Glutamatergic neuron (in vitro differentiated cells): ENCODE results near the gene MLPH. TPM values are rescaled to one million over a fixed set of nuclear protein-coding genes. Genes with fewer than 3 reads are reported as not detected.
A peak's percentile ranks its signal among the peaks of the same experiment; 100 is the strongest.

ENCODE experiments used
- DNase-seq: peaks from one replicate; pipeline ENCODE4 v3.0.0; 2022
- H3K27ac Mint-ChIP-seq: one replicate; pipeline ENCODE4 v1.8.0; 2020; ENCODE audit warnings: mild to moderate bottlenecking, mixed read lengths, inconsistent platforms; ENCODE audit not compliant: unreplicated experiment
- H3K27me3 Mint-ChIP-seq: one replicate; pipeline ENCODE4 v1.8.0; 2020; ENCODE audit warnings: mild to moderate bottlenecking, moderate library complexity, mixed read lengths, inconsistent platforms; ENCODE audit not compliant: unreplicated experiment
- H3K36me3 Mint-ChIP-seq: one replicate; pipeline ENCODE4 v1.8.0; 2020; ENCODE audit warnings: mild to moderate bottlenecking, mixed read lengths, inconsistent platforms; ENCODE audit not compliant: unreplicated experiment
- H3K4me1 Mint-ChIP-seq: one replicate; pipeline ENCODE4 v1.8.0; 2020; ENCODE audit warnings: mild to moderate bottlenecking, low read depth, mixed read lengths, inconsistent platforms; ENCODE audit not compliant: unreplicated experiment
- H3K4me3 Mint-ChIP-seq: one replicate; pipeline ENCODE4 v1.8.0; 2020; ENCODE audit warnings: mild to moderate bottlenecking, mixed read lengths, inconsistent platforms; ENCODE audit not compliant: unreplicated experiment
- H3K9me3 Mint-ChIP-seq: one replicate; pipeline ENCODE4 v1.8.0; 2020; ENCODE audit warnings: mild to moderate bottlenecking, moderate library complexity, mixed read lengths, inconsistent platforms; ENCODE audit not compliant: unreplicated experiment
- total RNA-seq: library from RNA; stranded (reverse); fragmentation: NEBNext Ultra II Directional; extraction: Animal tissue kit (Norgen Biotek cat#: 25700); gene quantifications from one replicate; pipeline ENCODE4 v1.2.1, GENCODE V29; 2021; ENCODE audit not compliant: unreplicated experiment
- TF ChIP-seq, protein P1 (sequence below): fragments of 200-600 bp; sonication (generic); IDR thresholded peaks from one replicate; pipeline ENCODE4 v1.5.0; 2021; ENCODE audit not compliant: partially characterized antibody, unreplicated experiment

MLPH gene
- total RNA-seq, 1 donor from 2014 or later: 4.3 TPM

DNA sequence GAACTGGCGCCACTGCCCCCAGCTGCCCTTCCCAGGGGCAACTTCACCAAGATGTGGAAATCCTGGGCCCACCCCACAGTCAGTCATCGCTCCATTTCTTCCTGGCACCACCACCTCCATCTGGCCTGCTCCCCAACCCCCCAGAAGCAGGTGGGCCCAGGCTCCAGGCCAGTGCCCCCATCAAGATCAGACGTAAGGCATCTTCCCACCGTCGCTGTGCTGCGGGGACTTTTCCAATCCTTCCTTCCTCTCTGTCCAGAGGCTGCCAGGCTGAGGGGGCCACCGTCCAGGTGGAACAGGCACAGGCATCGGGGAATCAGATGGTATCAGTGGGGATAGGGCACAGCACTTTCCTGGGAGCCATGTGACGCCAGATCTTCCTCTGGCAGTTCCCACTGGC lies 87.4 kb downstream of the MLPH start:
- no peaks in the 10 kb centered on the region for H3K4me1 Mint-ChIP-seq
- peaks cover 8% of the 10 kb centered on the region for H3K27me3 Mint-ChIP-seq
- no peaks in the 10 kb centered on the region for H3K36me3 Mint-ChIP-seq
- DNase-seq: no peak
- no peak overlapping the region for H3K27ac Mint-ChIP-seq
- no peaks in the 10 kb centered on the region for H3K9me3 Mint-ChIP-seq
- TF ChIP-seq, protein P1, sequence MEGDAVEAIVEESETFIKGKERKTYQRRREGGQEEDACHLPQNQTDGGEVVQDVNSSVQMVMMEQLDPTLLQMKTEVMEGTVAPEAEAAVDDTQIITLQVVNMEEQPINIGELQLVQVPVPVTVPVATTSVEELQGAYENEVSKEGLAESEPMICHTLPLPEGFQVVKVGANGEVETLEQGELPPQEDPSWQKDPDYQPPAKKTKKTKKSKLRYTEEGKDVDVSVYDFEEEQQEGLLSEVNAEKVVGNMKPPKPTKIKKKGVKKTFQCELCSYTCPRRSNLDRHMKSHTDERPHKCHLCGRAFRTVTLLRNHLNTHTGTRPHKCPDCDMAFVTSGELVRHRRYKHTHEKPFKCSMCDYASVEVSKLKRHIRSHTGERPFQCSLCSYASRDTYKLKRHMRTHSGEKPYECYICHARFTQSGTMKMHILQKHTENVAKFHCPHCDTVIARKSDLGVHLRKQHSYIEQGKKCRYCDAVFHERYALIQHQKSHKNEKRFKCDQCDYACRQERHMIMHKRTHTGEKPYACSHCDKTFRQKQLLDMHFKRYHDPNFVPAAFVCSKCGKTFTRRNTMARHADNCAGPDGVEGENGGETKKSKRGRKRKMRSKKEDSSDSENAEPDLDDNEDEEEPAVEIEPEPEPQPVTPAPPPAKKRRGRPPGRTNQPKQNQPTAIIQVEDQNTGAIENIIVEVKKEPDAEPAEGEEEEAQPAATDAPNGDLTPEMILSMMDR: no peak
- no peak overlapping the region for H3K4me3 Mint-ChIP-seq

DNA sequence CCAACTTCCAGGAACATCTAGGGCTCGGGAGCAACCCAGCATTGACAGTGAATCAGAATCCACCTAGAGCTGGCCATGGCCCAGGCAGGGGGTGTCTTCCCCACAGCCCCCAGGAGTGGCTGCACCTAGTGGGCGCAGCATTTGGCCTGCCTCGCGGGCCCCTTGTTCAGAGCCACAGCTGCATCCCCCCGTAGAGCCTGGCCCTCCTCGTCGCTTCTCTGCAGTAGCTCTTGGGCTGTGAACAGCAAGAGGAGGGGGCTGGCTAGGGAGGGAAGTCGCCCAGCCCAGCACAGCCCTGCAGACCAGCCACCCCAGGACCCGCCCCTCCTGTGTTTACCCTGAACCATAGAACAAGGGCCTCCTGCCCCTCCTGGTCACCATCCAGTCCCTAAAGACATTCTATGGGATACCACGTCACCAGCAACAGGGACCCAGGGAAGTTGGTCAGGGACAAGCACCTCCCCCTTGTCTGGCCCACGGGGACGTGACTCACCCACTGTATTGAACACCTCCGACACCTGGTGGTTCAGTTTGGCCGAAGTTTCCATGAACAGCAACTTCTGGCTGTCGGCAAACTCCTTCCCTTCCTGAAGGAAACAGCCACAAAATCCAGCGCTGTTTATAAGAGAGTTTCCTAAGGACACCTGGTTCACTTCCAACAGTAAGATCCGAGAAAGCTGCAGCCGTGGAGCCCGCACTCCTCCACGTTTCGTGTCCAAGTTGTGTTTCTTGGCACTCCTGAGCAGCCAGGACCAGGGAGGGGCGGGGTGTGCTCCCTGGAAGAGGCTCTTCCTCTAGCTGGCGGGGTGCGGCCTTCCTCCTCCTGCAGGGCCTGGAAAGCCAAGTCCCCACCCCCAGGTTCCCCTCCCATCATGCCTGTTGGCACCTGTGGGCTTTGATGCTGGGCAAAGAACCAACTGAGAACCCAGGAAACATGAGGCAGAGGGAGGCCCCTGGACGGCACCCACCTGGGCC lies 88.1 kb downstream of the MLPH start:
- no peaks in the 10 kb centered on the region for H3K36me3 Mint-ChIP-seq
- TF ChIP-seq, protein P1: no peak
- no peak overlapping the region for H3K4me3 Mint-ChIP-seq
- H3K4me1 Mint-ChIP-seq: no peaks in the 10 kb centered on the region
- H3K27ac Mint-ChIP-seq: no peak overlapping the region
- peaks cover 8% of the 10 kb centered on the region for H3K27me3 Mint-ChIP-seq
- no peaks in the 10 kb centered on the region for H3K9me3 Mint-ChIP-seq
- DNase-seq: no peak

DNA sequence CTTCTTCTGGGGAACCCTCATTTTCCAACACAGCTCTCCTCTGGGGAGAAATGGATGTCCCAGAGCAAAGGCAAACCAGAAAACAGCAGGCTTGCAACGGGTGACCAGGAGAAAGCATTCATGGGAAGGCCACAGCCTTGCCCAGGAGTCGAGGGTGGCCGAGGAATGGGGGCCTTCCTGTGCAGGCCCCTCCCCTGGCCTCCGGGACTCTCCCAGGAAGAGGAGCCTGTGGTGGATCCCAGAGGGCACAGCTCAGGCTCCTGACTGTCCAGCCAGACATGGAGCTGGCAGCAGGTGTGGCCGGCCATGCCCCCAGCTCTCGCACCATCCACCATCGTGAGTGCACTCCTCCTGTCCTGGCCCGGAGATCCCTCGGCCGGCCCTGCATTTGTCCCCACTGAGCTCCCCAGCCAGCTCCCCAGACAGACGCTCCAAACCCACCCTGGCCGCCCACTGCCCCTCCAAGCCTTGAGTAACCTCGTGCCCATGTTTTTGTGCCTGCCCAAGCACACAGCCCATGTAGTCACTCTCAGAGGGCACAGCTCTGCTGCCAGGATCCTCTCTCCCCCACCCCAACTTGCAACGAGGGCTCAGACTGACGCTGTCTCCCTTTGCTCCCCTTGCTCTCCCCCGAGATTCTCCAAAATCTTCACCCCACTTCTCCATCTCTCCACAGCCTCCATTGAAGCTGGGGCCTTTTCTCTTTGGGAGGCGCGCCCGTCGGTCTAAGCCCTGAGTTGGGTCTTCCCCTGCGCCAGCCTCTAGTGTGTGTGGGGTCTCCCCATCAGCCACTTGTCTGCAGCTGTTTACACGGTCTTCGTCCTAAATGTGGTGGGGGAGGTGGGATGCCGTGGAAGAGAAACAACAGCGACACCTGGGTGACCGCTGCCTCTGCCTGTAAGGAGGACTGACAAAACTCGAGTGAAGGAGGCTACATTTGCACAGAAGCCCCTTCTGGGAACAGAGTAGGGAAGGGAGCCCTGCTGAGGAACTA lies 89.1 kb downstream of the MLPH start:
- TF ChIP-seq, protein P1: no peak
- H3K36me3 Mint-ChIP-seq: no peaks in the 10 kb centered on the region

DNA sequence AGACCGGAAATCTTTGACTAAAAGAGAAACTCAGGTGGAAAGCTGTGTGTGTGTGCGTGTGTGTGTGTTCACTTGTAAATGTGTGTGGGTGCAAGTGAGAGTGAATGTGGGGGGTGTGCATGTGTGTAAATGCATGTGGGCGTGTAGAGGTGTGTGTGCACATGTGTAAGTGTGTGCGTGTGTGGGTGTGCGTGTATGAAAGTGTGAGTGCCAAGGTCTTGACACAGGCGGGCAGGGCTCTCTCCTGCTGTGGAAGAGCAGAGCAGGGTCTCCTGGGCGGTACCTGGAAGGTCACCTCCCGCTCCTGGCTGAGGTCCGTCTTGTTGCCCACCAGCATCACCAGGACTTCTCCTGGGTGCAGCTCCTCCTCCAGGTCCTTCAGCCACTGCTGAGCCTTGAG lies 89.9 kb downstream of the MLPH start:
- no peaks in the 10 kb centered on the region for H3K36me3 Mint-ChIP-seq
- H3K27ac Mint-ChIP-seq: no peak overlapping the region
- H3K9me3 Mint-ChIP-seq: no peaks in the 10 kb centered on the region
- no peak overlapping the region for H3K4me3 Mint-ChIP-seq
- peaks cover 3% of the 10 kb centered on the region for H3K4me1 Mint-ChIP-seq
- TF ChIP-seq, protein P1: peak; percentile 8
- no peak for DNase-seq
- peaks cover 9% of the 10 kb centered on the region for H3K27me3 Mint-ChIP-seq

More for the DNA sequence above, 89.1 kb downstream of the MLPH start:
- no peak for DNase-seq
- H3K4me3 Mint-ChIP-seq: no peak overlapping the region
- peaks cover 8% of the 10 kb centered on the region for H3K27me3 Mint-ChIP-seq
- H3K4me1 Mint-ChIP-seq: no peaks in the 10 kb centered on the region
- H3K9me3 Mint-ChIP-seq: no peaks in the 10 kb centered on the region
- H3K27ac Mint-ChIP-seq: no peak overlapping the region
